ENCODE results near the gene NOC2L. TPM values are rescaled to one million over a fixed set of nuclear protein-coding genes. Genes with fewer than 3 reads are reported as not detected.

NOC2L gene
- total RNA-seq, 1 experiment from 2014 or later: 214 TPM

DNA sequence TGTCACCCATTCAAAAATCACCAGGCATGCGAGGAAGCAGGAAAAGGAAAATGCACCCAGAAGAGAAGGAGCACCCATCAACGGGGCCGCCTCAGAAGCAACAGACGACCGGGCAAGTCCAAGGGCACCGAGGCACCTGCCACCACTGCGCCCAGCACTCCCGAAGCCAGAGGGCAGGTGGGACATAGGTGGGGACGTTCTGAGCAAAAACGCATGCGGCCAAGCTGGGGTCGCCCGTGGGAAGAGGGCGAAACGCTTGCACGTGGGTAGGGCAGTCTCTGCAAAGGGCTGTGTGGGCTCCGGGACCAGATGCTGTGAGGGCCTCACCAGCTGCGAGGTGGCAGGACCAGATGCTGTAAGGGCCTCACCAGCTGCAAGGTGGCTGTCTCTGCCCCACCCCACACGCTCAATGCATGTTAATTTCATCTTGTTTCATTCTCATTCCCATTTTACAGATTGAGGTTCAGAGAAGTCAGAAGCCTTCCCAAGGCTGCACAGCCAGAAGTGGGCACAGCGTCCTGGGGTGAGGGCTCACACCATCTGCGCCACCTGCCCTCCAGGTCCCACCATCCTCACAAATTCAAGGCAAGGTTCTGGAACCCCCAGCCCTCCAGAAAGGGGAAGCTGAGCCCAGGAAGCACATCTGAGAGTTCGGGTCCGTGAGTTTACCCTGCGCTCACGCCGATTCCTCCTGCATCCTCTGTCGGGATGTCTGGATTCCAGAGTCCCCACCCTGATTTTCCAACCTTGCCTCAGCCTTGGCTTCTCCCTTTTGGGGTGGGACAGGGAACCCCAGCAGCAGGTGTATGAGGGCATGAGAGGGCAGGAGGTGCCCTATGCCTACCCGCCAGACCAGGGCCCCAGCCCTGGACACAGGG lies 43.5 kb downstream of the NOC2L start:
- H3K9me3 ChIP-seq (ENCODE audit: low read depth, low read length, poor library complexity, severe bottlenecking): no peaks in the 10 kb centered on the region
- ChIA-PET CTCF (no interaction called here), POLR2A (ENCODE audit: low non-redundant PET) (no interaction called here)
- intact Hi-C loops (cut with micrococcal nuclease; ENCODE audit: unreplicated experiment): no loop called here
- H3K36me3 ChIP-seq (ENCODE audit: insufficient read depth, low read length, poor library complexity, severe bottlenecking): no peaks in the 10 kb centered on the region
- H3K27me3 ChIP-seq (replicated peaks; ENCODE audit: insufficient read depth, low read depth, low read length, poor library complexity): no peaks in the 10 kb centered on the region
- no peak overlapping the region for H3K4me3 ChIP-seq (ENCODE audit: low read depth, low read length, poor library complexity, severe bottlenecking)
- H3K4me1 ChIP-seq (ENCODE audit: insufficient read depth, low read length, poor library complexity, severe bottlenecking): peaks cover 38% of the 10 kb centered on the region
- TF ChIP-seq EZH2 (IDR thresholded peaks at IDR 0.05; ENCODE audit: borderline replicate concordance, low read depth, low read length, poor library complexity, severe bottlenecking): no peak
- no peak overlapping the region for H3K27ac ChIP-seq (ENCODE audit: low read depth, low read length, poor library complexity, severe bottlenecking)
- no peak for DNase-seq (ENCODE audit: low spot score)
- BruUV-seq (replicated peaks): no TSS peak

- H3K36me3 ChIP-seq (ENCODE audit: insufficient read depth, low read length, poor library complexity, severe bottlenecking): no peaks in the 10 kb centered on the region
- intact Hi-C loops (cut with micrococcal nuclease; ENCODE audit: unreplicated experiment): no loop called here
Measured at GRCh38 chr1:914891-915280, 44.2 kb downstream of the NOC2L start.

GRCh38 chr1:914131-914890 lies 44.7 kb downstream of the NOC2L start:
- intact Hi-C loops (cut with micrococcal nuclease; ENCODE audit: unreplicated experiment): no loop called here
- CTCF ChIA-PET: no interaction called here
- H3K36me3 ChIP-seq (ENCODE audit: insufficient read depth, low read length, poor library complexity, severe bottlenecking): no peaks in the 10 kb centered on the region
- no peaks in the 10 kb centered on the region for H3K9me3 ChIP-seq (ENCODE audit: low read depth, low read length, poor library complexity, severe bottlenecking)
- BruUV-seq (replicated peaks): no TSS peak
- no peak for DNase-seq (ENCODE audit: low spot score)
- H3K4me1 ChIP-seq (ENCODE audit: insufficient read depth, low read length, poor library complexity, severe bottlenecking): peaks cover 38% of the 10 kb centered on the region
- TF ChIP-seq CTCF (conservative IDR thresholded peaks at IDR 0.05; ENCODE audit: low read depth, low read length) (no peak), EZH2 (IDR thresholded peaks at IDR 0.05; ENCODE audit: borderline replicate concordance, low read depth, low read length, poor library complexity, severe bottlenecking) (no peak)
- H3K4me3 ChIP-seq (ENCODE audit: low read depth, low read length, poor library complexity, severe bottlenecking): no peak overlapping the region
- no peaks in the 10 kb centered on the region for H3K27me3 ChIP-seq (replicated peaks; ENCODE audit: insufficient read depth, low read depth, low read length, poor library complexity)
- POLR2A ChIA-PET (ENCODE audit: low non-redundant PET): no interaction called here
- no peak overlapping the region for H3K27ac ChIP-seq (ENCODE audit: low read depth, low read length, poor library complexity, severe bottlenecking)

More at GRCh38 chr1:914891-915280, 44.2 kb downstream of the NOC2L start:
- no peak for DNase-seq (ENCODE audit: low spot score)
- TSS peak; percentile 46 for BruUV-seq (replicated peaks)
- Histone ChIP-seq H3K27ac (ENCODE audit: low read depth, low read length, poor library complexity, severe bottlenecking) (no peak overlapping the region), H3K4me3 (ENCODE audit: low read depth, low read length, poor library complexity, severe bottlenecking) (no peak overlapping the region), H3K9me3 (ENCODE audit: low read depth, low read length, poor library complexity, severe bottlenecking) (no peaks in the 10 kb centered on the region), H3K4me1 (ENCODE audit: insufficient read depth, low read length, poor library complexity, severe bottlenecking) (peaks cover 38% of the 10 kb centered on the region), H3K27me3 (replicated peaks; ENCODE audit: insufficient read depth, low read depth, low read length, poor library complexity) (no peaks in the 10 kb centered on the region)
- TF ChIP-seq CTCF (conservative IDR thresholded peaks at IDR 0.05; ENCODE audit: low read depth, low read length): no peak
- no peak for TF ChIP-seq EZH2 (IDR thresholded peaks at IDR 0.05; ENCODE audit: borderline replicate concordance, low read depth, low read length, poor library complexity, severe bottlenecking)
- CTCF ChIA-PET: no interaction called here
- POLR2A ChIA-PET (ENCODE audit: low non-redundant PET): no interaction called here
